ENCODE results near the gene MYO3A.

The MYO3A gene

DNA sequence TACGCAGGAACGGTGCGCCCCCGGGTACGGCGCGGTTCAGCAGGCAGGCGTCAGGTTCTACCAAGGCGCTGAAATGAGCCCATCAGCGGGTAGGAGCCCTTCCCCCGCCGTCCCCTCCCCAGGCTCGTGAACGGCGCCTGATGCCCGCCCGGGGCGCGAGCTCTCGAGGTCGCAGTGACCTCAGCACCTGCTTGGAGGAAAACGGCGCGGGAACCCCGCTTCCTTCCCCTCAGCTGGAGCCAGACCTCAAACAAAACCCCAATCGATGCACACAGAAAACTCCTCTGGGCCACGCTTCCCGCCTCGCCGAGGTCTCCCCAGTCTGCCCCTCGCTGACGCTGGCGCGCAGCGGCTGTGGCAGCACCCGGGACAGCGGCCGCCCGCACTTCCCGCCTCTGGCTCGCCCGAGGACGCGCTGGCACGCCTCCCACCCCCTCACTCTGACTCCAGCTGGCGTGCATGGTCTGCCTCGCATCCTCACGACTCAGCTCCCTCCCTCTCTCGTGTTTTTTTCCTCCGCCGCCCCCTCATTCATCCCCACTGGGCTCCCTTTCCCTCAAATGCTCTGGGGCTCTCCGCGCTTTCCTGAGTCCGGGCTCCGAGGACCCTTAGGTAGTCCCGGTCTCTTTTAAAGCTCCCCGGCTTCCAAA is 282.0 kb downstream of the MYO3A start:
- no peak for DNase-seq (ENCODE audit: low read depth)

GRCh38 chr10:26216585-26217395 is 282.8 kb downstream of the MYO3A start, which contains the start of gene GAD2:
TSS of gene GAD2 (plus strand) at chr10:26216774. CDS start at chr10:26216810, 36 bp downstream.
- DNase-seq (ENCODE audit: low read depth) = no peak

- no peak for DNase-seq (ENCODE audit: low read depth)
These were observed 283.5 kb downstream of the MYO3A start for GRCh38 chr10:26217396-26218086.

GRCh38 chr10:26219676-26220075 is 285.6 kb downstream of the MYO3A start:
- DNase-seq (ENCODE audit: low read depth) = no peak

- no peak for DNase-seq (ENCODE audit: low read depth)
These were observed 286.9 kb downstream of the MYO3A start for GRCh38 chr10:26220901-26221300.

DNA sequence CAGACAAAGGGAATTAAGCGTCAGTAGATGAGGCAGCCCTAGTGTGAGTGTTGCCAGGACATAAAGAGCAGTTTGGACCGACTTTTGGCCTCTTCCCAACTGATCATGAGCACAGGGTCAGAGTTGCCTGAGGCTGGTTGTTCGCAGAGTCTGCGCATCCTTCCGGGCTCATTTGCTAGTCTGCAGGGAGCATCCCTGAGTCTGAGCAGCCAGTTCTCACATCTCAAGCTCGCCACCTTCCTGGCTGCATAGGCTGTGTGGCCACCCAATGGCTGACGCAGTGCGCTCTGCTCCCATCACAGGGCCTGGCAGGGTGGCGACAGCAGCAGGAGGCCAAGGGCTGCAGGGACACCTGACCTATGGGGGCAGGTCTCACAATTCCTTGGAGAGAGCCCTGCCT is 287.5 kb downstream of the MYO3A start:
- DNase-seq (ENCODE audit: low read depth) = no peak

DNA sequence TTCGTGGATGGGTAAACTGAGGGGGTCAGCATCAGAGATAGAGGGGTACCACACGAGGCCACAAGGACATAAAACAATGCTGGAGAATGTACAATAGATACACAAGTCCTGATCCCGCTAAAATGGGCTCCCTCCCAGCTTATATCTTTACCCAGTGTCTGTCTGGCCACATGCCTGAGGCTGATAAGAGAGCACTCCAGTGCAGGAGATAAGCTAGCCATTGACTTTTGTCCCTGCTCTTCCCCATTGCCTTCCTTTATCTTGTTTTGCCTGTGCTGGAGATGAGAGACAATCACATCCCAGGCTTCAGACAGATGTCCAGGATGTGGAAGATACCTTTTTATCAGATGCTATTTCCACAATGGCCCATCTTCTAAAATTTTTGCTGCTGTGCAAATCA is 288.5 kb downstream of the MYO3A start:
- DNase-seq (ENCODE audit: low read depth) = no peak

DNA sequence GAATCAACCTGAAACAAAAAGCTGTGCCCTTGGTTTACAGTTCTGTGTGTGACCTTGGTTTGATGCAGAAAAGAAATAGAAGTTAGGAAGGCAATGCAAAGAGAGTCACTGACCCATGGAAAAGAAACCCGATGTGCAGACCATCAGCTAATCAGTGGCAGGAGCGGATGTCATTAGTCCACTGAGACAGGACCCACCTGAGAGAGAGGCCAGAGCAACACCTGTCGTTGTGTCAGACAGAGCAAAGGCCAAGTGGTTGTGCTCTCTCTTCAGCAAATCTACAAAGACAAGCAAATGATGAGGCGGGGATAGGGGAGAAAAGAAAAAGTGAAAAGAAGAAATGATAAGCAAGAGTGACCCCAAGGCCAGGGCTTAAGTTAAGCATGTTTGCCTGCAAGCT is 291.3 kb downstream of the MYO3A start:
- DNase-seq (ENCODE audit: low read depth) = no peak

GRCh38 chr10:26227786-26228185 is 293.8 kb downstream of the MYO3A start:
- no peak for DNase-seq (ENCODE audit: low read depth)

DNA sequence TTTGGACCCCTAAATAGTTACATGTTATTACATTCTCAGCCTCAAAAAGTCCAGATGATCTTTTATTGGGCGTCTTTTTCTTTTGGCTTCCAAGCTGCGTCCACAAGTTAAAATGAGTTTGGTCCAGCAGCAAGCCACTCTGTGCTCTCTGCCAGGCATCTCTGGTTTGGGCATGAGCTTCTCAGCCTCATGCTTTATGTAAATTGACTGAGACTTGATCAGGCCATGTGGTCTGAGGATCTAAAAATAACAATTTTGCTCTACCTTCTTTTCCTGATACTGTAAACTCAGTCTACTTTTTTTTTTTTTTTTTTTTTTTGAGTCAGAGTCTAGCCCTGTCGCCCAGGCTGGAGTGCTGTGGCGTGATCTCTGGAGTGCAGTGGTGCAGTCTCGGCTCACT is 298.1 kb downstream of the MYO3A start:
- DNase-seq (ENCODE audit: low read depth) = no peak

DNA sequence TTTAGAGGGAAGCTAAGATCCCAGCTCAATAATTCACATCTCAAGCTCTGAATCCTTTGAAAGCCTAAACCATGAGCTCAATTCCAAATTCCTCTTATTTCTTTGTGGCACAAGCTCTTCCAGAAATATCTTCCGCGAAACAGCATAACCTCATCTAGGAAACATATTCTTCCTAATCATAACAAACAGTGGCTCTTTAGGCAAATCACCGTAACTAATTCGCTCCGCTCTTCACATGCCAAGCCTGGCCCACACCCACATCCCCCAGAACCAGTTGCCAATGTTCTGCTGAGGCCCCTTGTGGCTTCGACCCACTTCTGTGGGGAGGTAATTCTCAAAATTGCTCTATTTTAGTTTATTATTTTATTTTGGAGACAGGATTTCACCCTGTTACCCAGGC is 301.7 kb downstream of the MYO3A start:
- no peak for DNase-seq (ENCODE audit: low read depth)

DNA sequence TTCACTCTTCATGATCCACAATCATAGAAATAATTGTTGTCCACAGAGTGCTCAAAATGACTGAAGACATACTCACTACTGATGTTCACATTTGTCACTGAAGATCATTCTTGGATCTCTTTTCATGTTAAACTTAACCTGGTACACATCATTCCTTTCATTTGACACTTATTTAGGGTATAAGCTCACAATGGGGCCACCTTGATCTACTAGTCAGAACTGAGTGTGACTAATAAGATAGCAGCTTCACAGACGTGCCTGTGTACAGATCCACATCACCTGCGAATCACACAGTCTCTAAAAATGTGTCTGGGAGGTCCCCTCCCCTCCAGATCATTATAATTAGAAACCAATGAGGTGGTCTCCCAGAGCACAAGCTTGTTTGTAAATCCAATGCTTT is 304.3 kb downstream of the MYO3A start:
- no peak for DNase-seq (ENCODE audit: low read depth)

- no peak for DNase-seq (ENCODE audit: low read depth)
These were observed 308.8 kb downstream of the MYO3A start for GRCh38 chr10:26242706-26243350.

- no peak for DNase-seq (ENCODE audit: low read depth)
These were observed 309.3 kb downstream of the MYO3A start for GRCh38 chr10:26243351-26243720.

DNA sequence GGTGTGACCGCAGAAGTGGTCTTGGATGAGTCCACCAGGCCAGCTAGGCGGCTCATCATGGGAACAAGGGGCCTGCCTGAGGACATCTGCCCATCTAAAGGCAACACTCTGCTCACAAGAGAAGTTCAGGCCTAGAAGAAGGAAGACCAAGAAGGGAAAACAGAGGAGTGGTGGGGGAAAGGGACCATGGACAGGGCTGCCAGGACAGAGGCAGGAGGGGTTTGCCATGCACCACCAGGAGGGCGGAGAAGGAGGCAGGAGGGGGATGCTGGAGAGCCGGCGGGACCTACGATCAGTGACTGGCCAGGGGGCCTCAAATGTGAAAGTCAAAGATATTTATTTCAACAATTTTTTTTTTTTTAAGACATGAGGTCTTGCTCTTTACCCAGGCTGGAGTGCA is 315.7 kb downstream of the MYO3A start:
- DNase-seq (ENCODE audit: low read depth) = no peak

DNA sequence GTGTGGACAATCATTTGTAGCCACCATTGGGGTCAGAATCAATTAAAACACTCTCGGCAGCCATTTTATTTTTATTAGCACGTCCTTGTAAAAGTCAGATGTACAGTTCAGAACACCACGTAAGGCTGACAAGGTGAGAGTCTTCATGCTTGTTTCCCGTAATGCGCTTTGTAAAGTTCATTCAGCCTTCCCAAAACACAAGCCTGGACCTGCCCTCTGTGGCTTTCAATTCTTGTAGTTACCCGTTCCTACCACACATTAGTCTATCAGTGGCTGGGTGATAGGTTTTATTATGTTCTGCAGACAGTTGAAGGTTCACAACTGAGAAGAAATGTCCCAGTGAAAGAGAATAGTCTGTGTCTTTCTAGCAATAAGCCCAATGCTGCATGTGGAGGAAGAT is 317.9 kb downstream of the MYO3A start:
- DNase-seq (ENCODE audit: low read depth) = no peak

DNA sequence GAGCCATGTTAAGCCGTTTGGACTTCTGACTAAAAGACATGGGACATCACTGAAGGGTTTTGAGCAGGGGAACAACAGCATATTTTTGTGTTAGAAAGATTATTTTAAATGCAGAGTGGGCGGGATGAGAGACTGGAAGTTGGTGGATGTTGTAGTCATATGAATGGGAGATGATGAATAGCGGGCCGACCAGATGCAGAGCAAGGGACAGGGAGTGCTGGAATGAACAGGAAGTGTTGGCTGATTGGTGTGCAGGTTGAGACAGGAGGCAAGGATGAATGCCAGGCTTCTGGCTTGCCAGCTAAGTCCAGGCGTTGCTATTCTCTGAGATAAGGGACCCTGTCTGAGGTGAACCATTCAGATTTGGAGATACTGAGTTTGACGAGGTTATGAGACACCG is 320.6 kb downstream of the MYO3A start:
- no peak for DNase-seq (ENCODE audit: low read depth)

DNA sequence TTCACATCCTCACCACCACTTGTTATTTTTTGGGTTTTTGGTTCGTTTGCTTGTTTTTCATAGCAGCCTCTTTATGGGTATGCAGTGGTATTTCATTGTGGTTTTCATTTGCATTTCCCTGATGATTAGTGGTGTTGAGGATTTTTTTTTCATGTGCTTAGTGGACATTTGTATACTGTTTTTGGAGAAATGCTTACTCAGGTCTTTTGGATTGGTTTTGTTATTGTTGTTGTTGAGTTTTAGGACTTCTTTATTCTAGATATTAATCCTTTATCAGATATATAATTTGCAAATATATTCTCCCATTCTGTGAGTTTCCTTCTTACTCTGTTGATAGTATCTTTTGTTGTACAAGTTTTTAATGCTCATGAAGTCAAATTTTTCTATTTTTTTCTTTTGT is 325.3 kb downstream of the MYO3A start:
- DNase-seq (ENCODE audit: low read depth) = no peak

Measured in HS-5 (cell line).